ENCODE measurements around the gene MGA.
"Not testable (repeated sequence)": the region's sequence is repeated elsewhere in the genome, so short reads cannot be mapped to it uniquely, and the experiment has no call there.

DNA sequence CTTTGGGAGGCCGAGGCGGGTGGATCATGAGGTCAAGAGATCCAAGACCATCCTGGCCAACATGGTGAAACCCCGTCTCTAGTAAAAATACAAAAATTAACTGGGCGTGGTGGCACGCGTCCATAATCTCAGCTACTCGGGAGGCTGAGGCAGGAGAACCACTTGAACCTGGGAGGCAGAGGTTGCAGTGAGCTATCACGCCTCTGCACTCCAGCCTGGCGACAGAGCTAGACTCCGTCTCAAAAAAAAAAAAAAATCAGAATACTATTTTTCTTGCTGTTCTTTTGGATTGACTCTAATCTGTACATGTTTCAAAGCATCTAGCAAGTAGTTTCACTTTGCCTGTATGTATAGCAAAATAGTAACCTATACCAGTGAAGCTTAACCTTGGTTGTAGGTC lies 75.3 kb downstream of the MGA start:
- TF ChIP-seq, protein P1, sequence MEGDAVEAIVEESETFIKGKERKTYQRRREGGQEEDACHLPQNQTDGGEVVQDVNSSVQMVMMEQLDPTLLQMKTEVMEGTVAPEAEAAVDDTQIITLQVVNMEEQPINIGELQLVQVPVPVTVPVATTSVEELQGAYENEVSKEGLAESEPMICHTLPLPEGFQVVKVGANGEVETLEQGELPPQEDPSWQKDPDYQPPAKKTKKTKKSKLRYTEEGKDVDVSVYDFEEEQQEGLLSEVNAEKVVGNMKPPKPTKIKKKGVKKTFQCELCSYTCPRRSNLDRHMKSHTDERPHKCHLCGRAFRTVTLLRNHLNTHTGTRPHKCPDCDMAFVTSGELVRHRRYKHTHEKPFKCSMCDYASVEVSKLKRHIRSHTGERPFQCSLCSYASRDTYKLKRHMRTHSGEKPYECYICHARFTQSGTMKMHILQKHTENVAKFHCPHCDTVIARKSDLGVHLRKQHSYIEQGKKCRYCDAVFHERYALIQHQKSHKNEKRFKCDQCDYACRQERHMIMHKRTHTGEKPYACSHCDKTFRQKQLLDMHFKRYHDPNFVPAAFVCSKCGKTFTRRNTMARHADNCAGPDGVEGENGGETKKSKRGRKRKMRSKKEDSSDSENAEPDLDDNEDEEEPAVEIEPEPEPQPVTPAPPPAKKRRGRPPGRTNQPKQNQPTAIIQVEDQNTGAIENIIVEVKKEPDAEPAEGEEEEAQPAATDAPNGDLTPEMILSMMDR (IDR thresholded peaks at IDR 0.05; ENCODE audit: insufficient read depth, low read depth, low read length), result not testable (repeated sequence)
- TF ChIP-seq EZH2 (IDR thresholded peaks at IDR 0.05; ENCODE audit: insufficient read depth, low read length), result not testable (repeated sequence)

Measured in astrocyte (in vitro differentiated cells and primary cell).